Measurements from ENCODE around the gene BPHL. TPM values are rescaled to one million over a fixed set of nuclear protein-coding genes. Genes with fewer than 3 reads are reported as not detected.

Gene BPHL
- polyA plus RNA-seq, 2 of the 4 experiments (the other 2 are of a cell fraction), result 16.5 to 25.5 TPM

DNA sequence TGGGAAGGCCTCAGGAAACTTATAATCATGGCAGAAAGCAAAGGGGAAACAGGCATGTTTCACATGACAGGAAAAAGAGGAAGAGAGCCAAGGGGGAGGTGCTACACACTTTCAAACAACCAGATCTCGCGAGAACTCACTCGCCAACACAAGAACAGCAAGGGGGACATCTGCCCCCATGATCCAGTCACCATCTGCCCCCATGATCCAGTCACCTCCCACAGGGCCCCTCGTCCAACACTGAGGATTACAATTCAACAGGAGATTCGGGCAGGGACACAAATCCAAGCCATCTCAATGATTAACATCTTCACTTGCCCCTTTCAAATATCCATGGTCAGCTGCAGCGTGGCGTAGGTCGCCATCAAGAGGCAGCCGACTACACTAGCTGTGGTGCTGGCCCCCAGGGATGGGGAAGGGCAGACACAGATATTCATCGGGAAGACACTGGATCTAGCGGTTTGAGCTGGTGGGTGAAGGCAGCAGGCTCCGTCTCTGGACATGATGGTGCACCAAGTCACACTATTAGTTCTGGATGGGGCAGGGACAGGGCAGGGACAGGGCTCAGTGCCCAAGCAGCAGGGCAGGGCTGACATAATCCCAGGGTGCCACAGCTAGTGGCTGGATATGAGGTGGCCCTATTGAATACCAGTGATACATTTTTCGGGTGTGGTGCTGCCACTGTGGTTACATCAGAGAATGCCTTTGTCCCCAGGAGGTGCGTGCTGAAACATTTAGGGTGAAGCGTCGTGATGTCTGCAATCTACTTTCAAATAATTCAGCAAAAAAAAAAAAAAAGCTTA lies 77.4 kb downstream of the BPHL start:
- WGBS (ENCODE audit: missing lambda C conversion rate), result 46% methylated on average over 15 of the region's 16 CpGs
- Histone ChIP-seq H3K4me3 (no peak overlapping the region), H3K27ac (peak overlapping the region; percentile 66 to 74), H3K4me1 (peaks cover 17% of the 10 kb centered on the region), H3K9me3 (no peaks in the 10 kb centered on the region), H3K4me2 (peak overlapping the region; percentile 70)
- POLR2A ChIA-PET, result no interaction called here
- peak; percentile 82 to 85; a peak in 5 of 6 replicates for ATAC-seq
- TF ChIP-seq EHF (CRISPR knock-in tag; IDR thresholded peaks at IDR 0.05) (no peak), CHD4 (IDR thresholded peaks at IDR 0.05; ENCODE audit: borderline replicate concordance) (no peak), CEBPB (IDR thresholded peaks at IDR 0.05) (no peak), EP300 (IDR thresholded peaks at IDR 0.05) (no peak), CHD2 (IDR thresholded peaks at IDR 0.05; ENCODE audit: low read length, partially characterized antibody) (peak; percentile 53), POLR2A (IDR thresholded peaks at IDR 0.05; ENCODE audit: low read length) (no peak), ZNF302 (CRISPR knock-in tag; IDR thresholded peaks at IDR 0.05) (no peak), ZSCAN20 (CRISPR knock-in tag; IDR thresholded peaks at IDR 0.05) (no peak), EHMT2 (IDR thresholded peaks at IDR 0.05; ENCODE audit: low read depth) (no peak), RAD21 (conservative IDR thresholded peaks at IDR 0.05 in 1 of 2, IDR thresholded peaks at IDR 0.05 in 1 of 2) (peak; percentile 43 to 49; a peak in 4 of 5 replicates), PHF8 (IDR thresholded peaks at IDR 0.05; ENCODE audit: borderline replicate concordance, low read depth) (no peak), RARB (CRISPR knock-in tag; IDR thresholded peaks at IDR 0.05) (no peak), RNF2 (IDR thresholded peaks at IDR 0.05; ENCODE audit: borderline replicate concordance, low read depth) (no peak)
- TF ChIP-seq, protein P1, sequence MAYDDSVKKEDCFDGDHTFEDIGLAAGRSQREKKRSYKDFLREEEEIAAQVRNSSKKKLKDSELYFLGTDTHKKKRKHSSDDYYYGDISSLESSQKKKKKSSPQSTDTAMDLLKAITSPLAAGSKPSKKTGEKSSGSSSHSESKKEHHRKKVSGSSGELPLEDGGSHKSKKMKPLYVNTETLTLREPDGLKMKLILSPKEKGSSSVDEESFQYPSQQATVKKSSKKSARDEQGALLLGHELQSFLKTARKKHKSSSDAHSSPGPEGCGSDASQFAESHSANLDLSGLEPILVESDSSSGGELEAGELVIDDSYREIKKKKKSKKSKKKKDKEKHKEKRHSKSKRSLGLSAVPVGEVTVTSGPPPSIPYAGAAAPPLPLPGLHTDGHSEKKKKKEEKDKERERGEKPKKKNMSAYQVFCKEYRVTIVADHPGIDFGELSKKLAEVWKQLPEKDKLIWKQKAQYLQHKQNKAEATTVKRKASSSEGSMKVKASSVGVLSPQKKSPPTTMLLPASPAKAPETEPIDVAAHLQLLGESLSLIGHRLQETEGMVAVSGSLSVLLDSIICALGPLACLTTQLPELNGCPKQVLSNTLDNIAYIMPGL (CRISPR knock-in tag; IDR thresholded peaks at IDR 0.05; ENCODE audit: borderline replicate concordance), result no peak
- TF ChIP-seq, protein P2, sequence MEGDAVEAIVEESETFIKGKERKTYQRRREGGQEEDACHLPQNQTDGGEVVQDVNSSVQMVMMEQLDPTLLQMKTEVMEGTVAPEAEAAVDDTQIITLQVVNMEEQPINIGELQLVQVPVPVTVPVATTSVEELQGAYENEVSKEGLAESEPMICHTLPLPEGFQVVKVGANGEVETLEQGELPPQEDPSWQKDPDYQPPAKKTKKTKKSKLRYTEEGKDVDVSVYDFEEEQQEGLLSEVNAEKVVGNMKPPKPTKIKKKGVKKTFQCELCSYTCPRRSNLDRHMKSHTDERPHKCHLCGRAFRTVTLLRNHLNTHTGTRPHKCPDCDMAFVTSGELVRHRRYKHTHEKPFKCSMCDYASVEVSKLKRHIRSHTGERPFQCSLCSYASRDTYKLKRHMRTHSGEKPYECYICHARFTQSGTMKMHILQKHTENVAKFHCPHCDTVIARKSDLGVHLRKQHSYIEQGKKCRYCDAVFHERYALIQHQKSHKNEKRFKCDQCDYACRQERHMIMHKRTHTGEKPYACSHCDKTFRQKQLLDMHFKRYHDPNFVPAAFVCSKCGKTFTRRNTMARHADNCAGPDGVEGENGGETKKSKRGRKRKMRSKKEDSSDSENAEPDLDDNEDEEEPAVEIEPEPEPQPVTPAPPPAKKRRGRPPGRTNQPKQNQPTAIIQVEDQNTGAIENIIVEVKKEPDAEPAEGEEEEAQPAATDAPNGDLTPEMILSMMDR (IDR thresholded peaks at IDR 0.05), result peak; percentile 26; the same call in 1 of the 3 replicates
- TF ChIP-seq, protein P3, sequence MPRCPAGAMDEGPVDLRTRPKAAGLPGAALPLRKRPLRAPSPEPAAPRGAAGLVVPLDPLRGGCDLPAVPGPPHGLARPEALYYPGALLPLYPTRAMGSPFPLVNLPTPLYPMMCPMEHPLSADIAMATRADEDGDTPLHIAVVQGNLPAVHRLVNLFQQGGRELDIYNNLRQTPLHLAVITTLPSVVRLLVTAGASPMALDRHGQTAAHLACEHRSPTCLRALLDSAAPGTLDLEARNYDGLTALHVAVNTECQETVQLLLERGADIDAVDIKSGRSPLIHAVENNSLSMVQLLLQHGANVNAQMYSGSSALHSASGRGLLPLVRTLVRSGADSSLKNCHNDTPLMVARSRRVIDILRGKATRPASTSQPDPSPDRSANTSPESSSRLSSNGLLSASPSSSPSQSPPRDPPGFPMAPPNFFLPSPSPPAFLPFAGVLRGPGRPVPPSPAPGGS (IDR thresholded peaks at IDR 0.05), result no peak
- TF ChIP-seq, protein P4, sequence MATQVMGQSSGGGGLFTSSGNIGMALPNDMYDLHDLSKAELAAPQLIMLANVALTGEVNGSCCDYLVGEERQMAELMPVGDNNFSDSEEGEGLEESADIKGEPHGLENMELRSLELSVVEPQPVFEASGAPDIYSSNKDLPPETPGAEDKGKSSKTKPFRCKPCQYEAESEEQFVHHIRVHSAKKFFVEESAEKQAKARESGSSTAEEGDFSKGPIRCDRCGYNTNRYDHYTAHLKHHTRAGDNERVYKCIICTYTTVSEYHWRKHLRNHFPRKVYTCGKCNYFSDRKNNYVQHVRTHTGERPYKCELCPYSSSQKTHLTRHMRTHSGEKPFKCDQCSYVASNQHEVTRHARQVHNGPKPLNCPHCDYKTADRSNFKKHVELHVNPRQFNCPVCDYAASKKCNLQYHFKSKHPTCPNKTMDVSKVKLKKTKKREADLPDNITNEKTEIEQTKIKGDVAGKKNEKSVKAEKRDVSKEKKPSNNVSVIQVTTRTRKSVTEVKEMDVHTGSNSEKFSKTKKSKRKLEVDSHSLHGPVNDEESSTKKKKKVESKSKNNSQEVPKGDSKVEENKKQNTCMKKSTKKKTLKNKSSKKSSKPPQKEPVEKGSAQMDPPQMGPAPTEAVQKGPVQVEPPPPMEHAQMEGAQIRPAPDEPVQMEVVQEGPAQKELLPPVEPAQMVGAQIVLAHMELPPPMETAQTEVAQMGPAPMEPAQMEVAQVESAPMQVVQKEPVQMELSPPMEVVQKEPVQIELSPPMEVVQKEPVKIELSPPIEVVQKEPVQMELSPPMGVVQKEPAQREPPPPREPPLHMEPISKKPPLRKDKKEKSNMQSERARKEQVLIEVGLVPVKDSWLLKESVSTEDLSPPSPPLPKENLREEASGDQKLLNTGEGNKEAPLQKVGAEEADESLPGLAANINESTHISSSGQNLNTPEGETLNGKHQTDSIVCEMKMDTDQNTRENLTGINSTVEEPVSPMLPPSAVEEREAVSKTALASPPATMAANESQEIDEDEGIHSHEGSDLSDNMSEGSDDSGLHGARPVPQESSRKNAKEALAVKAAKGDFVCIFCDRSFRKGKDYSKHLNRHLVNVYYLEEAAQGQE (IDR thresholded peaks at IDR 0.05), result 0 out of 2 replicates have a peak, but pooled peaks have one; percentile 26
- peak; percentile 31 to 61 for DNase-seq (ENCODE audit: low read depth in 1 of 2, low spot score in 1 of 2)
- CTCF ChIA-PET, result interaction anchor here (0.8 to 1.2 kb wide), 4 partner anchors 14 to 69 kb away, joined by 3 to 4 read pairs (median 4); no protein-coding TSS in a partner anchor
- no peak for FAIRE-seq

Data from A549 (cell line).